Pancreas (tissue), 10 donors: ENCODE results near the gene ELOVL1. TPM values are rescaled to one million over a fixed set of nuclear protein-coding genes. Genes with fewer than 3 reads are reported as not detected.

Experiments used
- ATAC-seq, 4 donors: fragments of 200-7000 bp; cut with Tn5 transposase; one replicate each; pipeline versions ENCODE4 v1.8.0 to v1.9.1; 2020; ENCODE audit warnings: mild to moderate bottlenecking in 4 of 4, moderate library complexity in 4 of 4
- DNase-seq, 6 donors: peaks; one replicate each; pipeline ENCODE4 v3.0.0-alpha.2; 2020
- FAIRE-seq: peaks from 2 replicates; lab custom pipeline; 2012; peaks lifted over from hg19 to GRCh38; lab: Jason Lieb, UNC
- H3K27ac ChIP-seq, 4 donors: fragments of 200-600 bp; sonication (generic); 1 replicate in 3 of 4; 2 replicates in 1 of 4; pipeline versions ENCODE4 v1.5.0 to v1.8.0; 2020
- H3K27me3 ChIP-seq, 4 donors: fragments of 200-600 bp; one replicate each; pipeline ENCODE4 v1.8.0; 2021
- H3K36me3 ChIP-seq, 3 donors: fragments of 200-600 bp; sonication (generic) in 1 of 3; one replicate each; pipeline versions ENCODE4 v1.5.0 to v1.8.0; 2020 to 2021
- H3K4me1 ChIP-seq, 3 donors: fragments of 200-600 bp; one replicate each; pipeline ENCODE4 v1.8.0; 2021
- H3K4me3 ChIP-seq, 4 donors: fragments of 200-600 bp; sonication (generic) in 2 of 4; one replicate each; pipeline versions ENCODE4 v1.5.0 to v1.8.0; 2020 to 2021
- H3K9me3 ChIP-seq, 4 donors: fragments of 200-600 bp; one replicate each; pipeline ENCODE4 v1.8.0; 2021
- CTCF ChIP-seq, 4 donors: fragments of 200-600 bp; sonication (generic) in 3 of 4; IDR thresholded peaks; one replicate each; pipeline versions ENCODE4 v1.5.0 to v1.8.0; 2021; ENCODE audit warnings: antibody characterized with exemption in 4 of 4
- WGBS, 2 donors: extraction: QIAGEN DNeasy Blood & Tissue Kit; methylation state at CpG; one replicate each; pipeline ENCODE4 v1.1.7; 2013; 5-methylcytosine and 5-hydroxymethylcytosine counted together
- intact Hi-C, 3 donors: fragments of 100-400 bp; cut with DNase I; formaldehyde crosslinking; loops; one replicate each; pipeline versions ENCODE4 v1.11.1 to v1.14.2; 2022
- polyA plus RNA-seq, 2 donors: library from polyadenylated mRNA; stranded (reverse); fragments of 200-250 nt; gene quantifications; one replicate each; pipeline ENCODE4 v1.2.3, GENCODE V29; 2013
- total RNA-seq, 6 donors: library from RNA; stranded (reverse); fragmentation: NEBNext Ultra II Directional in 4 of 6; extraction: Animal tissue kit (Norgen Biotek cat#: 25700) in 4 of 6; gene quantifications; one replicate each; pipeline versions ENCODE4 v1.2.1 to v1.2.4, GENCODE V29; 2021 to 2023
- donor health status: healthy with polysubstance abuse.
- donor health status: DM: no; HTN: no; CAD: no; lungs with moderate emphysema.
- donor health status: DM: no; HTN: no; CAD: no.
- donor health status: control.
- donor health status: control.
- donor health status: Bipolar disorder and iron deficiency.
- donor health status: DM: yes; HTN: yes; CAD: no.
- donor health status: DM: no; HTN: no; CAD: no.
- donor health status: DM: no; HTN: no; CAD: no.
- donor health status: DM: yes; HTN: yes; CAD: no.

The ELOVL1 gene
- total and polyA plus RNA-seq, 8 donors = 22.8 to 44.9 (median 31.6) TPM

- Histone ChIP-seq H3K27ac (no peak overlapping the region), H3K4me1 (peaks cover 0 to 6% (median 0%) of the 10 kb centered on the region in 3 donors), H3K27me3 (no peaks in the 10 kb centered on the region), H3K9me3 (no peaks in the 10 kb centered on the region), H3K36me3 (peaks cover 0 to 20% (median 5%) of the 10 kb centered on the region in 3 donors), H3K4me3 (no peak overlapping the region)
- intact Hi-C loops = loop anchor here in 2 of 3 donors (10.0 kb wide), 1 partner anchor 125 kb away; no protein-coding TSS in a partner anchor
- ATAC-seq (no peak), FAIRE-seq (no peak), DNase-seq (no peak)
- 26 to 35% methylated on average over 11 of the region's 11 CpGs for WGBS, 2 donors
- TF ChIP-seq CTCF (IDR thresholded peaks at IDR 0.05) = no peak
Measured at GRCh38 chr1:43359696-43360095, 8.1 kb downstream of the ELOVL1 start.

- TF ChIP-seq CTCF (IDR thresholded peaks at IDR 0.05) = no peak
- DNase-seq (peak; percentile 98 to 99 (median 98)), FAIRE-seq (peak; percentile 5), ATAC-seq (peak; percentile 97 to 100 (median 98))
- Histone ChIP-seq H3K4me3 (peak within 1 kb of the TSS; percentile 50 to 58 (median 54)), H3K9me3 (no peaks in the 10 kb centered on the region), H3K27ac (peak within 1 kb of the TSS; percentile 54 to 82 (median 74)), H3K27me3 (no peaks in the 10 kb centered on the region), H3K36me3 (peaks cover 0 to 13% (median 5%) of the 10 kb centered on the region in 3 donors), H3K4me1 (peaks cover 0 to 6% (median 0%) of the 10 kb centered on the region in 3 donors)
- intact Hi-C loops = no loop called here
- WGBS, 2 donors = 2 to 3% methylated on average over 55 to 59 of the region's 59 CpGs
Measured at GRCh38 chr1:43358746-43359693, 8.8 kb downstream of the ELOVL1 start, which contains the start of gene CDC20. CDC20 (plus strand) TSS chr1:43358981; CDS start chr1:43359216, 235 bp downstream.

- TF ChIP-seq CTCF (IDR thresholded peaks at IDR 0.05) = peak in 1 of 4 donors; percentile 8
- H3K27me3 ChIP-seq = no peaks in the 10 kb centered on the region
- ATAC-seq = peak; percentile 57 to 75 (median 70)
- peak overlapping the region; percentile 50 to 58 (median 54) for H3K4me3 ChIP-seq
- peak overlapping the region; percentile 54 to 82 (median 74) for H3K27ac ChIP-seq
- peaks cover 0 to 6% (median 0%) of the 10 kb centered on the region in 3 donors for H3K4me1 ChIP-seq
- peaks cover 0 to 5% (median 0%) of the 10 kb centered on the region in 3 donors for H3K36me3 ChIP-seq
- intact Hi-C loops = no loop called here
- H3K9me3 ChIP-seq = no peaks in the 10 kb centered on the region
- no peak for FAIRE-seq
- DNase-seq = no peak
- 0 to 1% methylated on average over 32 to 33 of the region's 33 CpGs for WGBS, 2 donors
Measured at GRCh38 chr1:43358121-43358745, 9.6 kb downstream of the ELOVL1 start.

GRCh38 chr1:43357251-43357650 lies 10.6 kb downstream of the ELOVL1 start:
- H3K9me3 ChIP-seq = no peaks in the 10 kb centered on the region
- H3K4me1 ChIP-seq = peaks cover 0 to 6% (median 0%) of the 10 kb centered on the region in 3 donors
- no peaks in the 10 kb centered on the region for H3K27me3 ChIP-seq
- H3K27ac ChIP-seq = no peak overlapping the region
- no peak overlapping the region for H3K4me3 ChIP-seq
- intact Hi-C loops = no loop called here
- no peak for FAIRE-seq
- no peak for TF ChIP-seq CTCF (IDR thresholded peaks at IDR 0.05)
- no peak for ATAC-seq
- no peaks in the 10 kb centered on the region for H3K36me3 ChIP-seq
- DNase-seq = no peak
- WGBS, 2 donors = 85 to 87% methylated on average over 4 of the region's 4 CpGs
